NCI-H524 treated with DMSO at 0.1 percent for 48 hours (cell line): ENCODE measurements around the gene POFUT1.

Experiments used
- DNase-seq: peaks from one replicate; lab custom pipeline; 2025; lab: John Stamatoyannopoulos, UW

POFUT1 gene

DNA sequence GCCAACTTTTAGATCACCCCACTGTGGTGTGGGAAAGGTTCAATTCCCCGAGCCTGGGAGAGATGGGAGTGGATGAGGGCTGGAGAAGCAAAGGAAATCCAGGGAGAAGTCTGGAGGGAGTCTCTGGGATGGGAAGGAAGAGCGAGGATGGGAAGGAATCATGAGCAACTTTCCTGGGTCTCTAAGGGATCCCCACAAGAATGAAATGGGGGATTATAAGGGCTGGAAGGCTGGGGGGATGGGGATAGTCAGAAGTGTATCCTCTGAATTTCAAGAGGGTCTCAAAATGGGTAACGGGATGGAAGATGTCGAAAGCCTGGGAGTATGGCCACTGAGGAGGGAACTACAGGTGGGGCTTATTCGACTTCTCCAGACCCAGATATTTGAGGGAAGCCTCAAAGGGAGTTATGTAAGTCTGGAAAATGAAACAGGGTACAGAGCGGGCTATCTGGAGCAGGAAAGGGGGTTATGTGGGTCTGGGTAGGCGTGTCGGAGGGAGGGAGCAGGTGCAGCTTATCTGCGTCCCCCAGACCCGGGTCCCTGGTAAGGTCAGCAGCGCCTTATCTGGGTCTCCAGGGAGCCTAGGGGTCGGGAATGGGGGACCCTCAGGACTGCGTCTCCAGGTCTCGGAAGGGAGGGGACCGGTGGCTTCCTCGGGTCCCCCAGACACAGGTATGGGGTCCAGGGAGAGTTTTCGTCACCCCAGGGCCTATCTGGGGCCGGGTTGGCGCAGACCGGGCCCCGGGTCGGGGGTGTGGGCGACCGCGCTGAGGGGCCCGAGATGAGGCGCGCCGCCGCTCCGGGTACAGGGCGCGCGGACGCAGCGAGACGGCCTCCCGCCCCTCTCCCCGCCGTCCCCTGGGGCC, 687 bp upstream of the POFUT1 start:
- no peak for DNase-seq

- no peak for DNase-seq
Observed at GRCh38 chr20:32208499-32209154, 947 bp downstream of the POFUT1 start.

- DNase-seq, result no peak
Observed at GRCh38 chr20:32209850-32210605, 2.3 kb downstream of the POFUT1 start.

DNA sequence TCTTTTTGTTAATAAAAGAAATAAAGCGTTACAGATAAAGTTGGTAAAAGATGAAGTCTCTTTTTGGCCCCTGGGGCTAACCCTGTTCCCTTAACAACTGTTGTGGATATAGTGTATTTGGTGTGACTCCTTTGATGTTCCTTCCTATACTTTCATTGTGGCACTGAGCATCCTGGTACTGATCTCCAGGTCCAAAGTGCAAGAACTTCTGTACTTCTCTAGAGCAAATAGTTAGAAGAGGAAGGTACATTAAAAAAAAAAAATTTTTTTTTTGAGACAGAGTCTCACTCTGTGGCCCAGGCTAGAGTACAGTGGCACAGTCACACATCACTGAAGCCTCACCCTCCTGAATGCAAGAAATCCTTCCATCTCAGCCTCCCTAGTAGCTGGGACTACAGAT, 6.2 kb downstream of the POFUT1 start:
- no peak for DNase-seq

DNA sequence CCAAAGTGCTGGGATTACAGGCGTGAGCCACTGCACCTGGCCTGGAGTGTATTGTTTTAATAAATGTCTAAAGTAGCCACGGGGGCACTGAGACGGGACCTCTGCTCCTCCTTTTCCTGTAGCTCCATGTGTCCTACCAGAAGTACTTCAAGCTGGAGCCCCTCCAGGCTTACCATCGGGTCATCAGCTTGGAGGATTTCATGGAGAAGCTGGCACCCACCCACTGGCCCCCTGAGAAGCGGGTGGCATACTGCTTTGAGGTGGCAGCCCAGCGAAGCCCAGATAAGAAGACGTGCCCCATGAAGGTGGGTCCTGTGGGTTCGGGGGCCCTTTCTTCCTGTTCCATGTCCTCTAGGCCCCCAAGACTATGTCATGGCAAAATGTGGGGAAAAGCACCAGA, 7.5 kb downstream of the POFUT1 start:
- no peak for DNase-seq

DNA sequence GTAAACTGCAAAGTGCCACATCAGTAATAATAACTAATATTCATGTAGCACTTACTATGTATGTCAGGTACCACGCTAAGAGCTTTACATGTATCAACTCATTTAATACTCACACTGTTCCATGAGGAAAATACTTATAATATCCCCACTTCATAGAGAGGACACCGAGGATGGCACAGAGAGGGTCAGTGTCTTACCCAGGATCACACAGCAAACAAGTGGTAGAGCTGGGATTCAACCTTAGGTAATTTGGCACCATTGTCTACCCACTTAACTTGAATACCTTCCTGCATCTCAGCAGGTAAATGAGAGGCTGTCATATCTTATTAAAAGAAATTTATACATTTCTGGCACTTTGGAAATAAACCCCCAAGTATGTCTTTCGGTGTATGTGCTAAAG, 8.0 kb downstream of the POFUT1 start:
- DNase-seq, result no peak

DNA sequence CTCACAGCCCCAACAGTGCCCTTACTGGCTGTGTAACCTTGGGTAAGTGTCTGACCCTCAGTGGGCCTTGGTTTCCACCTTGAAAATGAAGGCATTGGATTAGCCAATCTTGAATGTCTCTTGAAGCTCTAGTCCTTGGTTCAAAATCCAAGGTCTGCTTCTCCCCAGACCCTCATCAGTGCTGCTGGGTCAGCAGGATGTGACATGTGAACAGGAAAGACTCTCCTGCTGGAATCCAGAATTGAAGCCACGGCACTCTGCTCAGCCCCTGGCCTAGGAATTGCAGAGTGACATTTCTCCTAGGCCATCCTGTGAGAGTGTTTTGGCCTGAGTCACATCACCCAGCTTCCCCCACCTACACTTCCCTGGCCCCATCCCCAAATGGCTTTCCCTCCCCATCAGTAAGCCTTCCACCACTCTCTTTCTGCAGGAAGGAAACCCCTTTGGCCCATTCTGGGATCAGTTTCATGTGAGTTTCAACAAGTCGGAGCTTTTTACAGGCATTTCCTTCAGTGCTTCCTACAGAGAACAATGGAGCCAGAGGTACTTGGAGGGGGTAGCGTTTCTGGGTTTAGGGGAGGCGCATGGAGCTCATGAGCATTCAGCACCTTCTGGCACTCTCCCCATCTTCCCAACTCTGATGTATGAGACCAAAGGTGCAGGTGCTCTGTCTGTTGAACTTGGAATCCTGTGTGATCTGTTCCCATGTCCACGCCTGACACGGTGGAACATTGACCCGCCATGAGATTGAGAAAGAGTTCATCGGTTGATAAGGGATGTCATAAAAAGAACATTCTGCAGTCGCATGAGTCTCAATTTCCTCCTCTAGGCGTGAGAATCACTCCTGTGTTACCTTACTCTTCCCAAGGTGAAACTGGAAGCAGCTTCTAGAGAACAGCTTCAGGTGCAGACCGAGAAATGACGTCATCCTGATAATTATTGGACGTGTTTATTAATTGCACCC, 8.8 kb downstream of the POFUT1 start:
- no peak for DNase-seq

DNA sequence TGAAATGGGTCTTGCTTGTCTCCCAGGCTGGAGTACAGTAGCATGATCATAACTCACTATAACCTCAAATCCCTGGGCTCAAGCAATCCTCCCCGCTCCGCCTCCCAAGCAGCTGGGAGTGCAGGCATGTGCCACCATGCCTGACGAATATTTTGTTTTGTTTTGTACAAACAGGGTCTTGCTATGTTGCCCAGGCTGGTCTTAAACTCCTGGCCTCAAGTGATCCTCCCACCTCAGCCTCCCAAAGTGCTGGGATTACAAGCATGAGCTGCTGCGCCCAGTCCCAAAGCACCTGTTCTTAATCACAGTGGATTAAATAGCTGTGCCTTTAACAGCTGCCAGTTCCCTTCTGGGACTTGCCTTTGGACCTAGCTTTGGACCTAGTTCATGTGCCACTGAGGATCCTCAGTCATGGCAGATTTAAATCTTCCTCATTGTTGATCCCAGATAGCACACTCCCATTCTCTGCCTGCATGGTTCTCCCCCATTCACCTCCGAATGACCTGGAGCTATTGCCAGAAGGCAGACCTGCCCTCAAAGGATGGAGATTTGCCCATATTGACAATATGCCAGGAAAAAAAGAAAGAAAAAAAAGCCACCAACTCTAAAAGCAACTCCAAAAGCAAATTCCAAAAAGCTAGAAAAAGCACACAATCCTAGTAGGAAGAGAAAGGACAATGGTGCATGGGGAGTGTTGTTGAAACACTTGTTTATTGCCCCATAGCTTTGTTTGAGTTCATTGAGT, 10.6 kb downstream of the POFUT1 start:
- no peak for DNase-seq

DNA sequence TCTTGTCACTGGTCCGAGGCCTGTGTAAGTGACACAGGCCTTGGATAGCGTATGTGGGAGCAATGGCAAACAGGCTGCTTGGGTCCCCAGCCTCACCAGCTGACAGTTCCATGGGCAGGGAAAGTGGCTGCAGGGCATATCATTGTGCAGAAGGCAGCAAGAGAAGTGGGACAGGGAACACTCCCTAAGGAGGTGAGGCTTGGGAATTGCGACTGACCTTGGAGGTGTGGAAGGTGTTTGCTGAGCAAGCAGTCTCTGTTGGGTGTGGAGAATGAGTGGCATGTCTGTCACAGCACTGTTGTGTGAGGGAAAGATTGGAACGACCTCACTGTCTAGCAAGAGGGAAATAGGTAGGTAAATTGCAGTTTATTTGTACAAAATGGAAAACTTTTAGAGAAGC, 16.8 kb downstream of the POFUT1 start:
- DNase-seq, result no peak

DNA sequence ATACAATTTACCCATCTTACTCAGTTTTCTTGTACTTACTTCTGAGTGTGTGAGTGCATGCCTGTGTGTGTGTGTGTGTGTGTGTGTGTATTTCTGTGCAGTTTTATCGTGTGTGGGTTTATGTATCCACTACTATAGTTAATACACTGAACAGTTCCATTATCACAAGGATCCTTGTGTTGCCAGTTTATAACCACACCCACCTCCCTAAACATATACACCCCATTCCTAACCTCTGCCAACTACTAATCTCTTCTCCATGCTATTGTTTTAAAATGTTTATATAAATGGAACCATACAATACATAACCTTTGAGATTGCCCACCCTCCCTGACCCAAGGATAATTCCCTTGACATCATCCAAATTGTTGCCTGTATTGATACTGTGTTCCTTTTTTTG, 18.7 kb downstream of the POFUT1 start:
- DNase-seq, result no peak

- DNase-seq, result no peak
Observed at GRCh38 chr20:32227306-32227705, 19.6 kb downstream of the POFUT1 start.

DNA sequence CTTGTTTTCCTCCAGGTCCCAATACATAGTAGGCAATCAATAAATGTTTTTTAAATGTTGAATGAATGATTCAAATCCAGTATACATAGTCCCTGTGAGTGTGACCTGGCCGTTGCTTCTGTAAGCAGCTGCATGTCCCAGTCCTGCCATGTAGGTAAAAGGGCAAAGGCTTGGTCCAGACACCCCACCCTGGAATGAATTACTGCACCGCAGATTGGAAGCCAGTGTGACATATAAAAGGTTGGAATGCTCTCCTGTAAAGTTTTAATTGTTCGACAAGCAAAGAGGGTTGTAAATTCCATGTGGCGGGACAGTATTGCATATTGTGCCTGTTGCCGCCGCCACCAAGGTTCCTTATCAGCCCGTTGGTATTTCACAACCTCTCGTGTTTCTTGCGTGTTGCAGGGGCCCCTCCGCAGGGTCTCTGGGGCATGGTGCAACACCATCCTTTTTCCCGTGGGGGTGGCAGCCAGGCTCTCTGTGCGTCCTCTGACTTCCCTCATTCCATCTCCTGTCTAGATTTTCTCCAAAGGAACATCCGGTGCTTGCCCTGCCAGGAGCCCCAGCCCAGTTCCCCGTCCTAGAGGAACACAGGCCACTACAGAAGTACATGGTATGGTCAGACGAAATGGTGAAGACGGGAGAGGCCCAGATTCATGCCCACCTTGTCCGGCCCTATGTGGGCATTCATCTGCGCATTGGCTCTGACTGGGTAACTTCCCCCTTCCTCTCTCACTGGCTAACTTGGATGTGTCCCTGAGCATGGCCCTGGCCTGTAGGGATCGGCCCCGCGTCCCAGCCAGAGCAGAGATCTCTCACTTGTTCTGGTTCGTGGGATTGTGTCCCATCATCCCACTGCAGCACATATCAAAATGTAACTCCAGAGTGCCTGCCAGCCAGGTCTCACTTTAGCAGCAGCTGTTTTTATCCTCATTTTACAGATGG, 20.3 kb downstream of the POFUT1 start:
- DNase-seq, result no peak

DNA sequence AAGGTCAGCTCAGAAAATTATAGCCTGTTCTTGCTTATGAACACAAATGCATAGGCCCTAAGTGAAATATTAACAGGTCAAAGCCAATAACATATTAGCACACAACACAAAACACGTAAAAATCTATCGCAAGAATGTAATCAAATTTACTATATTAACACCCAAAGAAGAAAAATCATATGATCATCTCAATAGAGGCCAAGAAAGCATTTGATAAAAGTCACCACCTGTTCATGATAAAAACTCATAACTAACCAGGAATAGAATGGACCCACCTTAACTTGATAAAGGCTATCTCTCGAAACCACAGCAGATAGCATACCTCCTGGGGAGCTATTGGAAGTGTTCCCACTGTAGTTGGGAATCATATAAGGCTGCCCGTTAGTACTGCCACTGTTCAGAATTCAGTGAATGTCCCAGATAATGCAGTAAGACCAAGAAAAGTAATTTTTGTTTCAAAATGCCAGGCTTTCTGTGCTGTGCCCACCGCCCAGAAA, 21.6 kb downstream of the POFUT1 start:
- no peak for DNase-seq

DNA sequence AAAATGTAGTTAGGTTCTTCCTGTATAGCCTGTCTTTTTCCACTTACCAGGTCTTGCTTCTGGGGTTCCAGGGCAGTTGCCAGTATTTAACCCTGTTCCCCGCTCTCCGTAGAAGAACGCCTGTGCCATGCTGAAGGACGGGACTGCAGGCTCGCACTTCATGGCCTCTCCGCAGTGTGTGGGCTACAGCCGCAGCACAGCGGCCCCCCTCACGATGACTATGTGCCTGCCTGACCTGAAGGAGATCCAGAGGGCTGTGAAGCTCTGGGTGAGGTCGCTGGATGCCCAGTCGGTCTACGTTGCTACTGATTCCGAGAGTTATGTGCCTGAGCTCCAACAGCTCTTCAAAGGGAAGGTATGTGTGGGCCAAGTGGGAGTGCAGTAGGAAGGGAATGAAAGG, 23.0 kb downstream of the POFUT1 start:
- no peak for DNase-seq

GRCh38 chr20:32231245-32231644, 23.6 kb downstream of the POFUT1 start:
- DNase-seq, result no peak

DNA sequence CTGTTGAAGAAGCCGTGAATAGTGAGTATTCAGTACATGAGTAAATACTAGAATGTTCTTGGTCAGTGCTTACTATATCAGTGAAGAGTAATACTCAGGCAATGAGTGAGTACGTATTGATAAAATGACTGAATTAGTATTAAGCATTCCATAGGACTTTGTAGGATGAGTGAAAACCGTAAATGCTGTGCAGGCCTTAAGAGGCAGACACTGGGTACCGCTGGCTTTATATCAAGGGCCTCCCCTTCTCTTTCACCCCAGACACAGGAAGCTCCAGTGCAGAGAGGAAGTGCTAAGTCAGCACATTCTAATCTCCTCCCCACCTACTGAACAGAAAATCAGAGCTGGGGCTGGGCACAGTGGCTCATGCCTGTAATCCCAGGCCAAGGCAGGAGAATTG, 24.2 kb downstream of the POFUT1 start:
- no peak for DNase-seq

GRCh38 chr20:32232326-32232886, 24.7 kb downstream of the POFUT1 start:
- DNase-seq, result no peak

GRCh38 chr20:32233286-32233685, 25.6 kb downstream of the POFUT1 start:
- DNase-seq, result no peak

DNA sequence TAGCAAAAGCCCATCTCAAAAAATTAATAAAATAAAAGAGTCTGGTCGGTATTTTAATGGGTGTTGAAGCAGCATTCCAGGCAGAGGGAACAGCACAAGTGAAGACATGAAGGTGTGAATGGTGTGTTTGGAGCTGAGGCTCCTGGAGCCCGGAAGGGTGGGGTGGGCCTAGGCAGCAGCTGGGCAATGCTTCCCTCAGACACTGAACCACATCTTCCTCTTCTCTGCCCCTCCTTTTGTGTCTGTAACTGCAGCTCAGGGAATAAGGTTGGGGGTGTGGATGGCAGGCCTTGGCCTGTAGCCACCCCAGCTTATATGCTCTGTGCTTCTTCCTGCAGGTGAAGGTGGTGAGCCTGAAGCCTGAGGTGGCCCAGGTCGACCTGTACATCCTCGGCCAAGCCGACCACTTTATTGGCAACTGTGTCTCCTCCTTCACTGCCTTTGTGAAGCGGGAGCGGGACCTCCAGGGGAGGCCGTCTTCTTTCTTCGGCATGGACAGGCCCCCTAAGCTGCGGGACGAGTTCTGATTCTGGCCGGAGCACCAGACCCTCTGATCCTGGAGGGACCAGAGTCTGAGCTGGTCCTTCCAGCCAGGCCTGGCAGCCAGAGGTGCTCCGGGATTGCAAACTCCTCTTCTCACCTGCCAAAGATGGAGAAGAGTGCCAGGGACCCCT, 26.6 kb downstream of the POFUT1 start:
- DNase-seq, result no peak
